Activated CD8-positive, alpha-beta memory T cell treated with anti-CD3 and anti-CD28 coated beads for 1 hour (primary cell): ENCODE data around the gene PTPRE.

Experiments
- DNase-seq, 2 donors: peaks; one replicate each; pipeline ENCODE4 v3.0.0-alpha.2; 2020; ENCODE audit warnings: low read depth in 1 of 2; ENCODE audit errors: extremely low read depth in 1 of 2

PTPRE gene

GRCh38 chr10:128068398-128069285, 161.7 kb downstream of the PTPRE start:
- DNase-seq, result no peak

DNA sequence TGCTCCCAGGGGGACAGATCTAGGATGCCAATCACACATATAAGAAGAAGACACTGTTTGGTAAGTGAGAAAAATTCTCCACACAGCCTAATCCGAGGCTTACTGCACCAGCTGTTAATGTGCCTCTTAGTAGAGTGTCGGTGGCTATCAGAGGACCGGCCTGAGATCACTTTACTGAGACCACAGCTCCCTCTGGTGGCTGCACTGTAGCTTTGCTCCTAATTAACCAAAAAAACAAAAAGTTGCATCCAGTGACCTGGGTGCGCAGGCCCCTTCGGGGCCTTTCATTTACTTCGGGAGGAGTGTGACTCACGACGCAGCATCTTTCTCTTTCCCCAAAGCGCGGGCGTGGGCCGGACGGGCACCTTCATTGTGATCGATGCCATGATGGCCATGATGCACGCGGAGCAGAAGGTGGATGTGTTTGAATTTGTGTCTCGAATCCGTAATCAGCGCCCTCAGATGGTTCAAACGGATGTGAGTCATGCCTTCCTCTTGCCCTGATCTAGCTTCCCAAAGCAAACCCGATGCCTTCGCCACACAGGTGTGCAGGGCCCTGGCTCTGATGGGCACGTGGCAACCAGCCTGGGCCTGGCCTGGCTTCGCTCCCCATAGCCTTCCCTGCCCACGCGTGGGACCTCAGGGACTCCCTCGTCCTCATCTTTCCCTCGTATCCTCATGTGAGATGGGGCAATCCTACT, 162.6 kb downstream of the PTPRE start:
- DNase-seq, result peak; percentile 52 to 79

DNA sequence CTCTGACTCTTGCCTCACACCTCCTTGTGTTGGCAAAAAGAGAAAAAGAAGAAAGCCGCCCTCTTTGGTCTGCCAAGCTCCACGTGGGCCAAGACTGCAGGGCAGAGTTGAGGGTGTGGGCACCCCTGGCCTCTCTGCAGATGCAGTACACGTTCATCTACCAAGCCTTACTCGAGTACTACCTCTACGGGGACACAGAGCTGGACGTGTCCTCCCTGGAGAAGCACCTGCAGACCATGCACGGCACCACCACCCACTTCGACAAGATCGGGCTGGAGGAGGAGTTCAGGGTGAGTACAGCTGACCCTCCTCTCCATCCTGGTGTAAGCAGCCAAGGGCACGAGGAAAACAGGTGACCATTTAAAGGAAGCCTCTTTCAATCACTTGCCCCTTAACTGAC, 163.3 kb downstream of the PTPRE start:
- no peak for DNase-seq

DNA sequence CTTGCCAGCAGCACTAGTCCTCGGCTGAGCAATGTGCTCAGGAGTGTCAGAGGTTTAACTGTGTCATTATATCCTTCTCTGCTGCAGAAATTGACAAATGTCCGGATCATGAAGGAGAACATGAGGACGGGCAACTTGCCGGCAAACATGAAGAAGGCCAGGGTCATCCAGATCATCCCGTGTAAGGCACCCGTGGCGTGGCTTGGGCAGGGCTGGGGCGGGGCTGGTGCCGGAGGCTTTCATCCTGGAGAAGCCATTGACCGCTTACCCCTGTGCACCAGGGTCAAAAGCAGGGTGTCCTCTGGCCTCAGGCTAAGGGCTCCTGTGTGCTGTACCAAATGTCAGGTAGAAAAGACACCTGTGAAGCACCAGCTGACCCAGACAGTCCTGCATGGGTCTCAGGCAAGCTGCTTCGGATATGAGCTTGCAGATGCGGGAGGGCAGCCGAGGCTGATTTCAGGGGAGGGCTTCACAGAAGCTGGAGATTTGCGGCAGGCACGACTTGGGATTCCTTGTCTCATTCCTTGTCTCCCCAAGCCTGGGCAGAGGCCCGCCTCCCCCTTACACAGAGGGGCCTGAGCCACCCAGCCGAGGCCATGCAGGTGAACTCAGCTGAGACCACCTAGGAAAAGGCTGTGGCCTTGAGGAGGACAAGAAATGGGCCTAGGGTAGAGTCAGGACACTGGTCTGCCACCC, 164.0 kb downstream of the PTPRE start:
- no peak for DNase-seq

- DNase-seq, result no peak
These were observed 164.5 kb downstream of the PTPRE start for GRCh38 chr10:128071417-128071782.

DNA sequence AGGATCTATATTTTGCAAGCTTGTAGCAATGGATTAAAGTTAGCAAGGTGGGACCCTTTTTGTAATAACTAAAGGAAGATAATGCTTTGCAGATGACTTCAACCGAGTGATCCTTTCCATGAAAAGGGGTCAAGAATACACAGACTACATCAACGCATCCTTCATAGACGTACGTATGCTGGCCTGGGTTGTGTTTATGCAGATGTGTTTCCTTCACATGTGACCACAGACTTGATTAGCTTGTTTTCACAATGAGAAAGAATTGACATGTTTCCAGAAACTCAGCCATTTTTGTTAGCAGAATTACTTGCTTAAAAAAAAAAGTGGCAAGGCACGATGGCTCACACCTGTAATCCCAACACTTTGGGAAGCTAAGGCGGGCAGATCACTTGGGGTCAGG, 165.1 kb downstream of the PTPRE start:
- DNase-seq, result no peak

GRCh38 chr10:128072941-128073645, 166.2 kb downstream of the PTPRE start:
- DNase-seq, result no peak

- no peak for DNase-seq
These were observed 167.0 kb downstream of the PTPRE start for GRCh38 chr10:128073890-128074289.

DNA sequence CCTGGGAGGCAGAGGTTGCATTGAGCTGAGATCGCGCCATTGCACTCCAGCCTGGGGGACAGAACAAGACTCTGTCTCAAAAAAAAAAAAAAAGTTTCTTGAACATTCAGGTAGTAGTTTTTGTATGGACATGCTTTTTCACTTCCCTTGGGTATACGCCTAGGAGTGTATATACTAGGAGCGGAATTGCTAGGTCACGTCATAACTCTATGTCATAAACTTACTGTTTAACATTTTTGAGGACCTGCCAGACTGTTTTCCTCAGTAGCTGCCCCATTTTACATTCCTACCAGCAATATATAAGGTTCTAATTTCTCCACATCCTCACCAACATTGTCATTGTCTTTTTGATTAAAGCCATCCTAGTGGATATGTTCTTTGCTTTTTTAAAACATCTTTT, 167.7 kb downstream of the PTPRE start:
- no peak for DNase-seq

GRCh38 chr10:128077155-128077875, 170.4 kb downstream of the PTPRE start:
- no peak for DNase-seq

DNA sequence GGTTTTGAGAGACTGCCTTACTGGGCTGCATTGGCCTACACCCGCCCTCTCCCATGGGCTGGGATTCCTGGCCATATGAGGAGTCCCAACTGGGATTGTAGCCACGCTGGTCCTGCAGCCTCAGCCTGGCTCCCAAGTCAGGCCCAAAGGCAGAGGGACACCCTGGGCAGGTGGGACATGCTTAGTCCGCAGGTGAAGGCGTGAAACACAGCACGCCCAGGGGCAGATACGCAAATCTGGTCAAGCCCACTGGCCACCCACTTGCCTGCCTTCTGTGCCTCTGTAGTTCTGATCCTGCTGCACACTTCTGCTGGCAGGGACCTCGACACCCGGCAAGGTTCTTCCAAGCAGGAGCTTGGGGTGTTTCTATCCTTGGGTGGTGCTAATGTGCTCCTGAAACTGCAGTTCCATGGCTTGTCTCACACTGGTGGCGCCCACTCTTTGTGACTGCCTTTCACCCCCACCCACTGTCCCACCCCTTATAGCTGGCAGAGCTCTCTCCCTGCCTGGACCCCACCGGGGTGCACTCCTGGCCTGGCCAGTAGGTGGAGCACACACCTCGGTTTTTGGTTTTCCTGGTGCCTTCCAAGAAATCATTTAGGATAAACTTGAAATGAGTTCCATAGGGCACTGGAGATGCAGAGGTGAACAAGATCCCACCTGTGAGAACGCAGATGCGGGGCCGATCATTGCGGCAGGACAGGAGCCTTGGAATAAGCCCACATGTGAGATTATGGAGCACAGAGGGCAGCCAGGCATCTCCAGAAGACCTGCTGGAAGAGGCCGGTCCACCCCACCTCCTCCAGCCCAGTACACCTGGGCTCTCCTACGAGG, 171.4 kb downstream of the PTPRE start:
- DNase-seq, result no peak

- DNase-seq, result no peak
These were observed 173.3 kb downstream of the PTPRE start for GRCh38 chr10:128080231-128080630.

GRCh38 chr10:128080641-128081040, 173.7 kb downstream of the PTPRE start:
- DNase-seq, result no peak

DNA sequence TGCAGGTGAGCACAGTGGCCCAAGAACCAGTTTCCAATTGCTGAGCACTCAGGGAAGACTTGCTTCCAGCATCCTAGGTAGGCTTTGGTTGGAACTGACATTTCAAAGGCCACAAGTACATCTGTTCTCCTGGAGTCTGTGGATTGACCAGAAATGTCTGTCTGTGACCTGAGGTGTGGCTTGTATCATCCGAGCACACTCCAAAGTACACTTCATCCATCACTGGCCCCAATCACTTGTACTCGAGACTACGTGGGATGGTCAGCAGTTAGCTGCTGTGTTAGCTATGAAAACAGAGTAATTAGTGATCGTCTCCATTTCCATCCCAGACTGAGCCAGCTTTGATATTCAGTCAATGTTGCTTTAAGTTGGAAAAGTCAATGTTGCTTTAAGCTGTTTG, 174.3 kb downstream of the PTPRE start:
- DNase-seq, result no peak

DNA sequence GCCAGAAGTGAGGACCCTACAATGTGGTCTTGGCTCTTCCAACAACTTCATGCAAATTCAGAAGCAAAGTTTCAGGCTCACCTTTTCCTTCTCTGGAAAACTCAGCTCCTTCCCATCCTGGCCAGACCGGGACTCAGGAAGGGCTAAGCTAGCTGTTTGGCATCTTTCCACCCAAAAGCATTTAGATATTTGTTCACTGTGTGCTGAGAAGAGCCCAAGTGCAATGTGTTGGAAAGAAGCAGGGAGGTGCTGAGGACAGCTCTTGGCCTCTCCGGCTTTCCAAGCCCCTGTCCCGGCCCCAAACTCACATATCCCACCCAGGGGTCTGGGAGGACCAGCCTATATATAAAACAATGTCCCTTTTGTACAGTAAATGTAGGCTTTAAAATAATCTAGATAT, 174.8 kb downstream of the PTPRE start:
- no peak for DNase-seq

GRCh38 chr10:128083191-128083895, 176.4 kb downstream of the PTPRE start:
- DNase-seq, result no peak

- DNase-seq, result no peak
These were observed 177.5 kb downstream of the PTPRE start for GRCh38 chr10:128084364-128084763.

DNA sequence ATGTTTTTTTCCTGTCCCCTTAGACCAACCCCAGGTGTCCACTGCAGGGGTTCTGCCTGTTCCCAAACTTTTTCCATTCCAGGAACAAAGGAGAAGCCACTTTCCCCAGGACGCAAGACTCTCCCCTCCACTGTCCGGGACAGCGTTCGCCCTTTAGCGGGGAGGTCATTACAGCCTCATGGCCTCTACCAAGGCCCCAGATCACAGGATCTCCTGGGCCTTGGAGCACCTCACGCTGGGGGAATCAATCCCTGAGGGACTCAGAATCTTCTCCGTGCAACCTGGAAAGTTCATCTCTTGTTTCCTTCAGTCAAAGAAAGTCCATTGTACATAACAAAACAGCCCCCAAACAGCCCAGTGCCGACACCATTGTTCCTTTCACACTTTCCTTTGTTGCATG, 178.1 kb downstream of the PTPRE start:
- no peak for DNase-seq
